Caco-2 (cell line): ENCODE measurements around the gene ARL5B. TPM values are rescaled to one million over a fixed set of nuclear protein-coding genes. Genes with fewer than 3 reads are reported as not detected.

Experiments
- BruUV-seq: library from RNA; stranded (reverse); fragments of 400-500 nt; replicated peaks from 2 replicates; lab custom pipeline; 2021; lab: Mats Ljungman, UMichigan
- CTCF ChIA-PET: fragments of 300-600 bp; sonication (Branson Sonifier 250); formaldehyde crosslinking; loops from one replicate; lab custom pipeline; 2022; ENCODE audit warnings: antibody characterized with exemption; lab: Charles Lee
- POLR2A ChIA-PET: fragments of 300-600 bp; sonication (Branson Sonifier 250); formaldehyde crosslinking; loops from one replicate; lab custom pipeline; 2022; ENCODE audit warnings: antibody characterized with exemption; lab: Charles Lee
- DNase-seq, 2 experiments: peaks; one replicate each; pipeline versions ENCODE4 v3.0.0 to v3.0.0-alpha.2; 2020 to 2022
- H3K27me3 ChIP-seq: replicated peaks from 2 replicates; pipeline ENCODE4 v1.6.0; 2011; ENCODE audit warnings: low read length; ENCODE audit not compliant: control insufficient read depth, insufficient read depth
- H3K36me3 ChIP-seq: 2 replicates; pipeline ENCODE4 v1.5.1; 2011; ENCODE audit warnings: low read length; ENCODE audit not compliant: control insufficient read depth, insufficient read depth
- H3K4me1 ChIP-seq: fragments of 250-450 bp; sonication (Bioruptor Pico); 2 replicates; pipeline ENCODE4 v1.5.1; 2020; ENCODE audit warnings: mild to moderate bottlenecking
- H3K4me3 ChIP-seq: 2 replicates; pipeline ENCODE4 v1.5.1; 2011; ENCODE audit warnings: low read depth, mild to moderate bottlenecking, control low read depth, low read length
- H3K9me3 ChIP-seq: fragments of 250-450 bp; sonication (Bioruptor Pico); 2 replicates; pipeline ENCODE4 v1.5.1; 2020; ENCODE audit warnings: mild to moderate bottlenecking, moderate library complexity
- H3K27ac Mint-ChIP-seq: one replicate; pipeline ENCODE4 v1.8.0; 2022; ENCODE audit warnings: mixed read lengths; ENCODE audit not compliant: unreplicated experiment
- H3K27me3 Mint-ChIP-seq: one replicate; pipeline ENCODE4 v1.8.0; 2022; ENCODE audit warnings: mixed read lengths; ENCODE audit not compliant: insufficient read depth, unreplicated experiment
- H3K36me3 Mint-ChIP-seq: one replicate; pipeline ENCODE4 v1.8.0; 2022; ENCODE audit warnings: mild to moderate bottlenecking, mixed read lengths; ENCODE audit not compliant: insufficient read depth, unreplicated experiment
- H3K4me1 Mint-ChIP-seq: one replicate; pipeline ENCODE4 v1.8.0; 2022; ENCODE audit warnings: low read depth, mixed read lengths; ENCODE audit not compliant: unreplicated experiment
- H3K4me3 Mint-ChIP-seq: one replicate; pipeline ENCODE4 v1.8.0; 2022; ENCODE audit warnings: mild to moderate bottlenecking, moderate library complexity, mixed read lengths; ENCODE audit not compliant: unreplicated experiment
- H3K9me3 Mint-ChIP-seq: one replicate; pipeline ENCODE4 v1.8.0; 2022; ENCODE audit warnings: mixed read lengths; ENCODE audit not compliant: unreplicated experiment
- CTCF ChIP-seq, 2 experiments: fragments of 200-600 bp in 1 of 2; IDR thresholded peaks; 1 replicate in 1 of 2; 2 replicates in 1 of 2; pipeline versions ENCODE4 v1.5.1 to v1.8.0; 2011 to 2022; ENCODE audit warnings: antibody characterized with exemption in 1 of 2, control low read depth in 1 of 2, inconsistent platforms in 1 of 2, low read depth in 1 of 2, low read length in 1 of 2, mild to moderate bottlenecking in 1 of 2, moderate library complexity in 1 of 2; ENCODE audit not compliant: insufficient read depth in 1 of 2, severe bottlenecking in 1 of 2, unreplicated experiment in 1 of 2
- intact Hi-C: fragments of 100-400 bp; cut with micrococcal nuclease; formaldehyde crosslinking; loops from one replicate; pipeline ENCODE4 v1.10.0; 2022; ENCODE audit not compliant: unreplicated experiment
- total RNA-seq: library from RNA; stranded (reverse); gene quantifications from 2 replicates; pipeline ENCODE4 v1.2.3, GENCODE V29; 2022

ARL5B gene
- total RNA-seq, 1 experiment from 2014 or later, result 61.7 TPM

- DNase-seq, result no peak
- Histone ChIP-seq H3K4me3 (no peak overlapping the region), H3K9me3 (no peaks in the 10 kb centered on the region), H3K27me3 (no peaks in the 10 kb centered on the region), H3K4me1 (peaks cover 50% of the 10 kb centered on the region), H3K36me3 (peaks cover 6% of the 10 kb centered on the region)
- Mint-ChIP-seq H3K36me3 (peaks cover 38% of the 10 kb centered on the region), H3K27ac (no peak overlapping the region), H3K4me3 (no peak overlapping the region), H3K9me3 (no peaks in the 10 kb centered on the region), H3K27me3 (no peaks in the 10 kb centered on the region), H3K4me1 (peaks cover 54% of the 10 kb centered on the region)
- no TSS peak for BruUV-seq
- TF ChIP-seq CTCF (IDR thresholded peaks at IDR 0.05; ENCODE audit: insufficient read depth in 1 of 2, low read depth in 1 of 2, low read length in 1 of 2, severe bottlenecking in 1 of 2, unreplicated experiment in 1 of 2), result no peak
- intact Hi-C loops, result loop anchor here (1.0 kb wide), 1 partner anchor 9 kb away; no protein-coding TSS in a partner anchor
- POLR2A ChIA-PET, result interaction anchor here (0.6 kb wide), 1 partner anchor 43 kb away, joined by 6 read pairs; the partner anchor contains the start of gene ARL5B
- CTCF ChIA-PET, result no interaction called here
These were observed 43.6 kb upstream of the ARL5B start for GRCh38 chr10:18615618-18616017.

- no peaks in the 10 kb centered on the region for H3K27me3 ChIP-seq
- H3K36me3 Mint-ChIP-seq, result peaks cover 42% of the 10 kb centered on the region
- peaks cover 6% of the 10 kb centered on the region for H3K36me3 ChIP-seq
- no peaks in the 10 kb centered on the region for H3K9me3 Mint-ChIP-seq
- H3K4me3 Mint-ChIP-seq, result no peak overlapping the region
- ChIA-PET POLR2A (no interaction called here), CTCF (no interaction called here)
- H3K27ac Mint-ChIP-seq, result no peak overlapping the region
- no peaks in the 10 kb centered on the region for H3K9me3 ChIP-seq
- H3K4me1 Mint-ChIP-seq, result peaks cover 56% of the 10 kb centered on the region
- H3K27me3 Mint-ChIP-seq, result no peaks in the 10 kb centered on the region
- intact Hi-C loops, result loop anchor here (1.0 kb wide), 1 partner anchor 8 kb away; no protein-coding TSS in a partner anchor
- peaks cover 50% of the 10 kb centered on the region for H3K4me1 ChIP-seq
- no peak for DNase-seq
- TF ChIP-seq CTCF (IDR thresholded peaks at IDR 0.05; ENCODE audit: insufficient read depth in 1 of 2, low read depth in 1 of 2, low read length in 1 of 2, severe bottlenecking in 1 of 2, unreplicated experiment in 1 of 2), result no peak
- no peak overlapping the region for H3K4me3 ChIP-seq
- BruUV-seq, result no TSS peak
These were observed 42.9 kb upstream of the ARL5B start for GRCh38 chr10:18616337-18616736.

- intact Hi-C loops, result no loop called here
- Histone ChIP-seq H3K36me3 (peaks cover 2% of the 10 kb centered on the region), H3K4me1 (peaks cover 52% of the 10 kb centered on the region), H3K27me3 (no peaks in the 10 kb centered on the region), H3K9me3 (no peaks in the 10 kb centered on the region), H3K4me3 (no peak overlapping the region)
- peaks cover 44% of the 10 kb centered on the region for H3K36me3 Mint-ChIP-seq
- H3K27ac Mint-ChIP-seq, result peak overlapping the region; percentile 24
- H3K27me3 Mint-ChIP-seq, result no peaks in the 10 kb centered on the region
- BruUV-seq, result no TSS peak
- ChIA-PET CTCF (no interaction called here), POLR2A (no interaction called here)
- H3K4me1 Mint-ChIP-seq, result peaks cover 66% of the 10 kb centered on the region
- H3K9me3 Mint-ChIP-seq, result no peaks in the 10 kb centered on the region
- no peak for TF ChIP-seq CTCF (IDR thresholded peaks at IDR 0.05; ENCODE audit: insufficient read depth in 1 of 2, low read depth in 1 of 2, low read length in 1 of 2, severe bottlenecking in 1 of 2, unreplicated experiment in 1 of 2)
- no peak for DNase-seq
- H3K4me3 Mint-ChIP-seq, result no peak overlapping the region
These were observed 40.2 kb upstream of the ARL5B start for GRCh38 chr10:18619016-18619415.
